ENCODE results near the gene CNKSR3.

The CNKSR3 gene

DNA sequence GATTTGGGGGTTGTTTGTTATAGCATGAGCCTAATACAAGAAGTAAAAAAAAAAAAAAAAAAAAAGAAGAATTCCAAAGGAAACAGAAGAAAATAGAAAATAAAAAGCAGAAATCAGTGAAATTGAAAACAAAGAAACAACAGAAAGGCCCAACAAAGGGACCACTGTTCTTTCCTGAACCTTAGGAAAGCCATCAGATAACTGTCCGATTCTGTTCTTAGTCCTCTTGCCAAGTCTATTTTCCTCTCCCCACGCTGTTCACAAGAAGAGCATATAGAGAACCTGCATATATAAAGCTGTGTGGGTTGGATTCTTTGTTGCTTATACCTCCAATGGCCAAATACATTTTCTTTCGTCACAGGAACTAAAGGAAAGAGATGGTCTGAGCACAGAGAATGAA is 115.9 kb downstream of the CNKSR3 start:
- H3K9ac ChIP-seq: no peak overlapping the region
- no peak overlapping the region for H3K4me2 ChIP-seq
- no peak overlapping the region for H3K4me3 ChIP-seq
- no peaks in the 10 kb centered on the region for H3K36me3 ChIP-seq
- no peaks in the 10 kb centered on the region for H4K20me1 ChIP-seq
- no peaks in the 10 kb centered on the region for H3K27me3 ChIP-seq
- H3K27ac ChIP-seq: no peak overlapping the region
- no peaks in the 10 kb centered on the region for H3K4me1 ChIP-seq
- no peaks in the 10 kb centered on the region for H3K9me3 ChIP-seq
- TF ChIP-seq Cebpa-rat (IDR thresholded peaks at IDR 0.05): no peak

GRCh38 chr6:154390034-154390433 is 120.5 kb downstream of the CNKSR3 start:
- no peaks in the 10 kb centered on the region for H4K20me1 ChIP-seq
- H3K27ac ChIP-seq: no peak overlapping the region
- peaks cover 10% of the 10 kb centered on the region for H3K4me1 ChIP-seq
- no peaks in the 10 kb centered on the region for H3K27me3 ChIP-seq
- no peak overlapping the region for H3K9ac ChIP-seq
- H3K4me3 ChIP-seq: no peak overlapping the region
- H3K36me3 ChIP-seq: no peaks in the 10 kb centered on the region
- no peak for TF ChIP-seq Cebpa-rat (IDR thresholded peaks at IDR 0.05)
- 0 out of 2 replicates have a peak, but pooled peaks cover 6% of the 10 kb centered on the region for H3K9me3 ChIP-seq
- H3K4me2 ChIP-seq: no peak overlapping the region

DNA sequence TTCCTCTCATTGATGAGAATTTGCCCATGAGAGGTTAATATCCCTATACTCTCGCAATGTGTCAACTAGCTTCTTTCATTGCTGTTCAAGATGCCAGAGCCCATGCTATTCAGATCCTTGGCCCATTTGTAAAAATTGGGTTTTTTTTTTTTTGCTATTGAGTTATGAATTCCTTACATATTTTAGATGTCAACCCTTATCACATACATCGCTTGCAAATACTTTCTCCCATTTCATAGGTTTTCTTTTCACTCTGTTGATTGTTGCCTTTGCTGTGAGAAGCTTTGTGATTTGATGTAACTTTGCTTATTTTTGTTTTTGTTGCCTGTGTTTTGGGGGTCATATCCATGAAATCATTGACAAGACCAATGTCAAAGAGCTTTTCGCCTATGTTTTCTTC is 121.7 kb downstream of the CNKSR3 start:
- H3K27me3 ChIP-seq: no peaks in the 10 kb centered on the region
- H3K4me2 ChIP-seq: no peak overlapping the region
- H3K36me3 ChIP-seq: no peaks in the 10 kb centered on the region
- no peak overlapping the region for H3K27ac ChIP-seq
- H3K9ac ChIP-seq: no peak overlapping the region
- no peak for TF ChIP-seq Cebpa-rat (IDR thresholded peaks at IDR 0.05)
- H3K4me1 ChIP-seq: peaks cover 10% of the 10 kb centered on the region
- H4K20me1 ChIP-seq: no peaks in the 10 kb centered on the region
- H3K9me3 ChIP-seq: 0 out of 2 replicates have a peak, but pooled peaks cover 6% of the 10 kb centered on the region
- no peak overlapping the region for H3K4me3 ChIP-seq

GRCh38 chr6:154386848-154387717 is 123.4 kb downstream of the CNKSR3 start:
- H3K4me2 ChIP-seq: peak overlapping the region; percentile 30; the same call in 1 of the 2 replicates
- TF ChIP-seq Cebpa-rat (IDR thresholded peaks at IDR 0.05): no peak
- H3K27ac ChIP-seq: no peak overlapping the region

GRCh38 chr6:154384191-154384590 is 126.3 kb downstream of the CNKSR3 start:
- Histone ChIP-seq H3K9ac (no peak overlapping the region), H3K27me3 (no peaks in the 10 kb centered on the region), H3K9me3 (peaks cover 4% of the 10 kb centered on the region; the same call in 1 of the 2 replicates), H3K27ac (no peak overlapping the region), H3K36me3 (no peaks in the 10 kb centered on the region), H3K4me3 (no peak overlapping the region), H4K20me1 (no peaks in the 10 kb centered on the region), H3K4me1 (peaks cover 10% of the 10 kb centered on the region), H3K4me2 (no peak overlapping the region)
- TF ChIP-seq Cebpa-rat (IDR thresholded peaks at IDR 0.05): no peak

More at GRCh38 chr6:154386848-154387717, 123.4 kb downstream of the CNKSR3 start:
- peaks cover 6% of the 10 kb centered on the region; the same call in 1 of the 2 replicates for H3K9me3 ChIP-seq
- no peaks in the 10 kb centered on the region for H3K27me3 ChIP-seq
- no peak overlapping the region for H3K9ac ChIP-seq
- H3K4me1 ChIP-seq: peaks cover 10% of the 10 kb centered on the region
- no peaks in the 10 kb centered on the region for H4K20me1 ChIP-seq
- H3K36me3 ChIP-seq: no peaks in the 10 kb centered on the region
- no peak overlapping the region for H3K4me3 ChIP-seq

- H3K9ac ChIP-seq: no peak overlapping the region
- no peak overlapping the region for H3K27ac ChIP-seq
- H4K20me1 ChIP-seq: no peaks in the 10 kb centered on the region
- no peak overlapping the region for H3K4me3 ChIP-seq
- TF ChIP-seq Cebpa-rat (IDR thresholded peaks at IDR 0.05): no peak
- H3K9me3 ChIP-seq: no peaks in the 10 kb centered on the region; the same call in 1 of the 2 replicates
- H3K27me3 ChIP-seq: no peaks in the 10 kb centered on the region
- H3K36me3 ChIP-seq: no peaks in the 10 kb centered on the region
- H3K4me1 ChIP-seq: peaks cover 10% of the 10 kb centered on the region
- no peak overlapping the region for H3K4me2 ChIP-seq
These were observed 127.2 kb downstream of the CNKSR3 start for GRCh38 chr6:154383273-154383672.

DNA sequence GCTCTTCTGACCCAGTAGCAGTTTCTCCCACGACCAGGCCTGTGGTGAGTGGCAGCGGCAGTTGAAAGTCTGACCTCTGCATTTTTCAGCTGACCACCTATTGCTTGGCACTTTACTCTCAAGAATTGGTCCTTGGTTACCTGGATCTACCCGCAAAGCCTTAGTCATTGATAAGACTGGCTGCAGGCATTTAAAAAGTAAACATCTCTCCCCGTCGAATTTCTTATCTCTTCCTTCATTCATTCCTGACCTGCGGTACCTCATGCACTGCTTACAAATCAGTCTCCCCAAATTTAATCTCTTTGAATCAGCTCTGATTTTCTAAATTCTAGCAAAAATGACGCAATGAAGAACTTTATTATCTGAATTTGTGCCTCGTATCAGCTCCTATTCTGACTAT is 127.7 kb downstream of the CNKSR3 start:
- H3K27me3 ChIP-seq: no peaks in the 10 kb centered on the region

DNA sequence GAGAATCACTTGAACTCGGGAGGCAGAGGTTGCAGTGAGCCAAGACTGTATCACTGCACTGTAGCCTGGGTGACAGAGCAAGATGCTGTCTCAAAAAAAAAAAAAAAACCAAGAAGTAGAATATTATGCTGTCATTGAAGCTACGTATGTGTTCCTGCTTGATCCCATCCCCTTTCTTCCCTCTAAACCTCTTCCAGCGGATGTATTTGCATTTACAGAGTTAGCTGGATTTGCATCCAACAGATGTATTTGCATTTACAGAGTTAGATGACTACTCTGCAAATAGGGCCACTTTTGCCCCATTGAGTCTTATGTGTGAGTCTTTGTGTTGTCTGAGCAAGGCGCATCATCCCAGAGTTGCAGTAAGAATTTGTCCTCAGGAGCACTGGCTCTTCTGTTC is 128.9 kb downstream of the CNKSR3 start:
- Histone ChIP-seq H4K20me1 (no peaks in the 10 kb centered on the region), H3K4me2 (no peak overlapping the region), H3K27me3 (no peaks in the 10 kb centered on the region), H3K27ac (no peak overlapping the region), H3K9ac (no peak overlapping the region), H3K4me3 (no peak overlapping the region), H3K36me3 (no peaks in the 10 kb centered on the region), H3K9me3 (no peaks in the 10 kb centered on the region; the same call in 1 of the 2 replicates), H3K4me1 (peaks cover under 1% of the 10 kb centered on the region; the same call in 1 of the 2 replicates)
- TF ChIP-seq Cebpa-rat (IDR thresholded peaks at IDR 0.05): no peak

More for the DNA sequence above, 127.7 kb downstream of the CNKSR3 start:
- Histone ChIP-seq H3K27ac (no peak overlapping the region), H3K36me3 (no peaks in the 10 kb centered on the region), H3K9me3 (no peaks in the 10 kb centered on the region; the same call in 1 of the 2 replicates), H3K9ac (no peak overlapping the region), H3K4me2 (no peak overlapping the region), H3K4me3 (no peak overlapping the region), H4K20me1 (no peaks in the 10 kb centered on the region), H3K4me1 (peaks cover 10% of the 10 kb centered on the region)
- TF ChIP-seq Cebpa-rat (IDR thresholded peaks at IDR 0.05): no peak

DNA sequence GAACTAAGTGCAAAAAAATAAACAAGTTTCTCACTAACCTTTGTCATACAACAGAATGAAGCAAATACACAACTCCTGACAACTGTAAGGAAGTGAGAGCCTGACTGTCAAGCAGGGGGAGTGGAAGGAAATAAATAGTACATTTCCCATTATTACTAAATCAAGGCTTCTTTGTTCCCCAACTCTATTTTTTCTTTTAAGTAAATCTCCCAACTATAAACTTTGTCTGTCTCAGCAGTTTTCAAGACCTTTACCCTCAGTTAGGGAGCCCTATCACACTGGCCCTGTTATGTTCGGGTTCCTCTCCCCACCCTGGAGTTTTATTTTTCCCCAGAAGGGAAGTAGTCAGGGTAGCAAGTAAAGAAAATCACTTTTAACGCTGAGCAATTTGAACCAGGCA is 129.7 kb downstream of the CNKSR3 start:
- no peak overlapping the region for H3K27ac ChIP-seq
- H3K9ac ChIP-seq: no peak overlapping the region
- TF ChIP-seq Cebpa-rat (IDR thresholded peaks at IDR 0.05): no peak
- no peak overlapping the region for H3K4me3 ChIP-seq
- H3K36me3 ChIP-seq: no peaks in the 10 kb centered on the region
- H4K20me1 ChIP-seq: no peaks in the 10 kb centered on the region
- no peak overlapping the region for H3K4me2 ChIP-seq
- H3K4me1 ChIP-seq: no peaks in the 10 kb centered on the region
- H3K27me3 ChIP-seq: no peaks in the 10 kb centered on the region
- no peaks in the 10 kb centered on the region; the same call in 1 of the 2 replicates for H3K9me3 ChIP-seq

- Histone ChIP-seq H3K4me3 (no peak overlapping the region), H3K4me2 (no peak overlapping the region), H3K27me3 (no peaks in the 10 kb centered on the region), H4K20me1 (no peaks in the 10 kb centered on the region), H3K27ac (no peak overlapping the region), H3K36me3 (no peaks in the 10 kb centered on the region), H3K4me1 (no peaks in the 10 kb centered on the region), H3K9ac (no peak overlapping the region), H3K9me3 (no peaks in the 10 kb centered on the region; the same call in 1 of the 2 replicates)
- TF ChIP-seq Cebpa-rat (IDR thresholded peaks at IDR 0.05): no peak
These were observed 130.9 kb downstream of the CNKSR3 start for GRCh38 chr6:154379585-154379984.

All from BLaER1 (cell line).